Measurements from ENCODE around the gene KCNA3.

KCNA3 gene

GRCh38 chr1:110674337-110675059 is at the start of gene KCNA3:
Gene KCNA3 (minus strand): TSS chr1:110674940. CDS start chr1:110674809, 131 bp downstream.
- peak within 1 kb of the TSS; percentile 76 for H3K4me3 Mint-ChIP-seq
- peak; percentile 82 for DNase-seq
- H3K36me3 Mint-ChIP-seq (ENCODE audit: low read depth) = peaks cover 5% of the 10 kb centered on the region
- peaks cover 92% of the 10 kb centered on the region for H3K27me3 Mint-ChIP-seq (ENCODE audit: low read depth, poor library complexity)
- no peak for TF ChIP-seq CTCF (IDR thresholded peaks at IDR 0.05)
- H3K27ac Mint-ChIP-seq = no peak within 1 kb of the TSS
- peaks cover 9% of the 10 kb centered on the region for H3K4me1 Mint-ChIP-seq
- peaks cover 14% of the 10 kb centered on the region for H3K9me3 Mint-ChIP-seq

- H3K27ac Mint-ChIP-seq = no peak overlapping the region
- H3K27me3 Mint-ChIP-seq (ENCODE audit: low read depth, poor library complexity) = peaks cover 15% of the 10 kb centered on the region
- no peak for DNase-seq
- H3K9me3 Mint-ChIP-seq = no peaks in the 10 kb centered on the region
- no peak for TF ChIP-seq CTCF (IDR thresholded peaks at IDR 0.05)
- H3K4me3 Mint-ChIP-seq = no peak overlapping the region
- H3K4me1 Mint-ChIP-seq = no peaks in the 10 kb centered on the region
- no peaks in the 10 kb centered on the region for H3K36me3 Mint-ChIP-seq (ENCODE audit: low read depth)
Observed at GRCh38 chr1:110722807-110723206, 48.1 kb upstream of the KCNA3 start.

GRCh38 chr1:110719908-110720307 is 45.2 kb upstream of the KCNA3 start:
- H3K27me3 Mint-ChIP-seq (ENCODE audit: low read depth, poor library complexity) = no peaks in the 10 kb centered on the region
- no peak for DNase-seq
- H3K27ac Mint-ChIP-seq = no peak overlapping the region
- no peak overlapping the region for H3K4me3 Mint-ChIP-seq
- no peaks in the 10 kb centered on the region for H3K9me3 Mint-ChIP-seq
- no peak for TF ChIP-seq CTCF (IDR thresholded peaks at IDR 0.05)
- no peaks in the 10 kb centered on the region for H3K4me1 Mint-ChIP-seq
- no peaks in the 10 kb centered on the region for H3K36me3 Mint-ChIP-seq (ENCODE audit: low read depth)

GRCh38 chr1:110718452-110718851 is 43.7 kb upstream of the KCNA3 start:
- Mint-ChIP-seq H3K27ac (no peak overlapping the region), H3K4me3 (no peak overlapping the region), H3K9me3 (no peaks in the 10 kb centered on the region), H3K27me3 (ENCODE audit: low read depth, poor library complexity) (no peaks in the 10 kb centered on the region), H3K4me1 (no peaks in the 10 kb centered on the region), H3K36me3 (ENCODE audit: low read depth) (no peaks in the 10 kb centered on the region)
- DNase-seq = no peak
- TF ChIP-seq CTCF (IDR thresholded peaks at IDR 0.05) = no peak

GRCh38 chr1:110717179-110717578 is 42.4 kb upstream of the KCNA3 start:
- Mint-ChIP-seq H3K27me3 (ENCODE audit: low read depth, poor library complexity) (peaks cover 3% of the 10 kb centered on the region), H3K9me3 (no peaks in the 10 kb centered on the region), H3K4me1 (no peaks in the 10 kb centered on the region), H3K27ac (no peak overlapping the region), H3K36me3 (ENCODE audit: low read depth) (no peaks in the 10 kb centered on the region), H3K4me3 (no peak overlapping the region)
- DNase-seq = no peak
- TF ChIP-seq CTCF (IDR thresholded peaks at IDR 0.05) = no peak

- Mint-ChIP-seq H3K36me3 (ENCODE audit: low read depth) (no peaks in the 10 kb centered on the region), H3K4me1 (no peaks in the 10 kb centered on the region), H3K27me3 (ENCODE audit: low read depth, poor library complexity) (peaks cover 5% of the 10 kb centered on the region), H3K27ac (no peak overlapping the region), H3K4me3 (no peak overlapping the region), H3K9me3 (no peaks in the 10 kb centered on the region)
- no peak for TF ChIP-seq CTCF (IDR thresholded peaks at IDR 0.05)
- DNase-seq = no peak
Observed at GRCh38 chr1:110714374-110714995, 39.7 kb upstream of the KCNA3 start.
